Suprapubic skin (tissue), 4 donors: ENCODE data around the gene ACVR1.

Experiments used
- POLR2A ChIP-seq, 2 donors: fragments of 450-650 bp; IDR thresholded peaks; one replicate each; pipeline ENCODE4 v1.6.1; 2017; ENCODE audit warnings: antibody characterized with exemption in 2 of 2, mild to moderate bottlenecking in 2 of 2, moderate library complexity in 2 of 2
- POLR2AphosphoS5 ChIP-seq, 3 donors: sonication (generic); formaldehyde crosslinking; IDR thresholded peaks; one replicate each; pipeline ENCODE4 v1.6.1; 2017; ENCODE audit warnings: antibody characterized with exemption in 3 of 3
- TF ChIP-seq, protein P1 (sequence below), 2 donors: fragments of 200-600 bp in 1 of 2; fragments of 450-650 bp in 1 of 2; sonication (generic) in 1 of 2; IDR thresholded peaks; one replicate each; pipeline ENCODE4 v1.5.1; 2016 to 2019; ENCODE audit warnings: antibody characterized with exemption in 2 of 2, mild to moderate bottlenecking in 1 of 2, moderate library complexity in 1 of 2

GRCh38 chr2:157893611-157894010, 17.5 kb upstream of the ACVR1 start:
- TF ChIP-seq POLR2A (IDR thresholded peaks at IDR 0.05) (no peak), POLR2AphosphoS5 (IDR thresholded peaks at IDR 0.05) (no peak)
- TF ChIP-seq, protein P1, sequence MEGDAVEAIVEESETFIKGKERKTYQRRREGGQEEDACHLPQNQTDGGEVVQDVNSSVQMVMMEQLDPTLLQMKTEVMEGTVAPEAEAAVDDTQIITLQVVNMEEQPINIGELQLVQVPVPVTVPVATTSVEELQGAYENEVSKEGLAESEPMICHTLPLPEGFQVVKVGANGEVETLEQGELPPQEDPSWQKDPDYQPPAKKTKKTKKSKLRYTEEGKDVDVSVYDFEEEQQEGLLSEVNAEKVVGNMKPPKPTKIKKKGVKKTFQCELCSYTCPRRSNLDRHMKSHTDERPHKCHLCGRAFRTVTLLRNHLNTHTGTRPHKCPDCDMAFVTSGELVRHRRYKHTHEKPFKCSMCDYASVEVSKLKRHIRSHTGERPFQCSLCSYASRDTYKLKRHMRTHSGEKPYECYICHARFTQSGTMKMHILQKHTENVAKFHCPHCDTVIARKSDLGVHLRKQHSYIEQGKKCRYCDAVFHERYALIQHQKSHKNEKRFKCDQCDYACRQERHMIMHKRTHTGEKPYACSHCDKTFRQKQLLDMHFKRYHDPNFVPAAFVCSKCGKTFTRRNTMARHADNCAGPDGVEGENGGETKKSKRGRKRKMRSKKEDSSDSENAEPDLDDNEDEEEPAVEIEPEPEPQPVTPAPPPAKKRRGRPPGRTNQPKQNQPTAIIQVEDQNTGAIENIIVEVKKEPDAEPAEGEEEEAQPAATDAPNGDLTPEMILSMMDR (IDR thresholded peaks at IDR 0.05): no peak
